Purkinje cell (primary cell): ENCODE results near the gene DVL1. TPM values are rescaled to one million over a fixed set of nuclear protein-coding genes. Genes with fewer than 3 reads are reported as not detected.

Experiments
- polyA plus RNA-seq: library from polyadenylated mRNA; unstranded; fragments of >200 nt; fragmentation: Nextera tagmentation; gene quantifications from 2 replicates; pipeline ENCODE4 v1.2.1, GENCODE V29; 2014

Gene DVL1
- polyA plus RNA-seq: 0.86 and 1.1 TPM in 2 replicates

GRCh38 chr1:1349256-1350012, at the start of gene DVL1:
Gene DVL1 (minus strand): TSS chr1:1349418. CDS start chr1:1349065, 353 bp downstream.

GRCh38 chr1:1374929-1375662, 25.9 kb upstream of the DVL1 start, which contains the start of gene AURKAIP1:
Gene AURKAIP1 (minus strand): TSS chr1:1375207. CDS start chr1:1374756, 451 bp downstream.

GRCh38 chr1:1358433-1359271, 9.4 kb upstream of the DVL1 start, which contains the start of gene MXRA8:
Gene MXRA8 (minus strand): TSS chr1:1358555. CDS start chr1:1358504, 51 bp downstream.

GRCh38 chr1:1331068-1331965, 17.9 kb downstream of the DVL1 start, which contains the start of gene TAS1R3:
Gene TAS1R3 (plus strand): TSS chr1:1331280. CDS start chr1:1331346, 66 bp downstream.

GRCh38 chr1:1324524-1325287, 24.5 kb downstream of the DVL1 start, which contains the start of the genes CPTP and INTS11:
Gene CPTP (plus strand): TSS chr1:1324802. CDS start chr1:1326911, 2,109 bp downstream.
Gene INTS11 (minus strand): TSS chr1:1324660. CDS start chr1:1324608, 52 bp downstream.

GRCh38 chr1:1307923-1308755, 41.1 kb downstream of the DVL1 start, which contains the start of the genes ACAP3 and PUSL1:
Gene ACAP3 (minus strand): TSS chr1:1307930. CDS start chr1:1307815, 115 bp downstream.
Gene PUSL1 (plus strand): TSS chr1:1308597. CDS start chr1:1308644, 47 bp downstream.

Other genes starting within 250 kb of the DVL1 start
- 0.26 TPM in 1 of 2 replicates, not detected in the other for gene C1orf159, start 233.3 kb downstream of the DVL1 start, polyA plus RNA-seq
- not detected in 2 replicates for gene TTLL10, start 175.5 kb downstream of the DVL1 start, polyA plus RNA-seq
- not detected in 2 replicates for gene TNFRSF18, start 142.8 kb downstream of the DVL1 start, polyA plus RNA-seq
- gene TNFRSF4, start 135.3 kb downstream of the DVL1 start, polyA plus RNA-seq: not detected in 2 replicates
- gene SDF4, start 117.4 kb downstream of the DVL1 start, polyA plus RNA-seq: 3.7 and 10.0 TPM in 2 replicates
- 1.3 and 1.5 TPM in 2 replicates for gene B3GALT6, start 117.2 kb downstream of the DVL1 start, polyA plus RNA-seq
- gene C1QTNF12, start 102.7 kb downstream of the DVL1 start, polyA plus RNA-seq: not detected in 2 replicates
- gene UBE2J2, start 75.6 kb downstream of the DVL1 start, polyA plus RNA-seq: 0.87 and 3.4 TPM in 2 replicates
- gene SCNN1D, start 69.0 kb downstream of the DVL1 start, polyA plus RNA-seq: not detected in 2 replicates
- 0.91 and 4.7 TPM in 2 replicates for gene ACAP3, start 41.5 kb downstream of the DVL1 start, polyA plus RNA-seq
- gene PUSL1, start 40.8 kb downstream of the DVL1 start, polyA plus RNA-seq: 0.26 and 2.6 TPM in 2 replicates
- gene INTS11, start 24.8 kb downstream of the DVL1 start, polyA plus RNA-seq: 13.9 and 14.6 TPM in 2 replicates
- gene CPTP, start 24.6 kb downstream of the DVL1 start, polyA plus RNA-seq: 0.21 and 0.26 TPM in 2 replicates
- not detected in 2 replicates for gene TAS1R3, start 18.1 kb downstream of the DVL1 start, polyA plus RNA-seq
- gene MXRA8, start 9.1 kb upstream of the DVL1 start, polyA plus RNA-seq: 0.63 and 3.6 TPM in 2 replicates
- gene AURKAIP1, start 25.8 kb upstream of the DVL1 start, polyA plus RNA-seq: 29.6 and 36.4 TPM in 2 replicates
- 22.1 and 24.2 TPM in 2 replicates for gene CCNL2, start 49.9 kb upstream of the DVL1 start, polyA plus RNA-seq
- 252 and 299 TPM in 2 replicates for gene MRPL20, start 57.9 kb upstream of the DVL1 start, polyA plus RNA-seq
- gene ANKRD65, start 71.9 kb upstream of the DVL1 start, polyA plus RNA-seq: 0.24 TPM in 1 of 2 replicates, not detected in the other
- 0.74 TPM in 1 of 2 replicates, not detected in the other for gene VWA1, start 86.3 kb upstream of the DVL1 start, polyA plus RNA-seq
- 3.1 and 14.2 TPM in 2 replicates for gene ATAD3C, start 100.3 kb upstream of the DVL1 start, polyA plus RNA-seq
- not detected in 2 replicates for gene ATAD3B, start 122.3 kb upstream of the DVL1 start, polyA plus RNA-seq
- gene ATAD3A, start 162.7 kb upstream of the DVL1 start, polyA plus RNA-seq: 0.10 and 0.27 TPM in 2 replicates
- gene TMEM240, start 191.2 kb upstream of the DVL1 start, polyA plus RNA-seq: not detected in 2 replicates
- 86.2 and 86.3 TPM in 2 replicates for gene SSU72, start 225.4 kb upstream of the DVL1 start, polyA plus RNA-seq